HG02763 (cell line): ENCODE results near the gene MAPK10.
"Not testable (repeated sequence)": the region's sequence is repeated elsewhere in the genome, so short reads cannot be mapped to it uniquely, and the experiment has no call there.

ENCODE experiments used
- ATAC-seq: cut with Tn5 transposase; IDR thresholded peaks from one replicate; pipeline ENCODE4 v1.9.1; 2021; ENCODE audit warnings: mild to moderate bottlenecking, moderate library complexity; ENCODE audit not compliant: unreplicated experiment

The MAPK10 gene

GRCh38 chr4:86203176-86203575 lies 156.7 kb downstream of the MAPK10 start:
- ATAC-seq = no peak

- ATAC-seq = no peak
Measured at GRCh38 chr4:86185659-86186058, 174.2 kb downstream of the MAPK10 start.

GRCh38 chr4:86184901-86185285 lies 175.0 kb downstream of the MAPK10 start:
- ATAC-seq = no peak

GRCh38 chr4:86184216-86184900 lies 175.5 kb downstream of the MAPK10 start:
- no peak for ATAC-seq

- no peak for ATAC-seq
Measured at GRCh38 chr4:86181585-86181984, 178.3 kb downstream of the MAPK10 start.

- no peak for ATAC-seq
Measured at GRCh38 chr4:86178211-86178610, 181.6 kb downstream of the MAPK10 start.

- no peak for ATAC-seq
Measured at GRCh38 chr4:86174506-86174905, 185.3 kb downstream of the MAPK10 start.

- not testable (repeated sequence) for ATAC-seq
Measured at GRCh38 chr4:86168335-86168734, 191.5 kb downstream of the MAPK10 start.

- ATAC-seq = no peak
Measured at GRCh38 chr4:86160426-86160825, 199.4 kb downstream of the MAPK10 start.

- ATAC-seq = no peak
Measured at GRCh38 chr4:86159216-86159615, 200.6 kb downstream of the MAPK10 start.

GRCh38 chr4:86156531-86156930 lies 203.3 kb downstream of the MAPK10 start:
- no peak for ATAC-seq

- no peak for ATAC-seq
Measured at GRCh38 chr4:86155766-86156165, 204.1 kb downstream of the MAPK10 start.

GRCh38 chr4:86152454-86152853 lies 207.4 kb downstream of the MAPK10 start:
- ATAC-seq = no peak

GRCh38 chr4:86151196-86151595 lies 208.7 kb downstream of the MAPK10 start:
- no peak for ATAC-seq

GRCh38 chr4:86141161-86141560 lies 218.7 kb downstream of the MAPK10 start:
- no peak for ATAC-seq

GRCh38 chr4:86132468-86132867 lies 227.4 kb downstream of the MAPK10 start:
- ATAC-seq = no peak

GRCh38 chr4:86131456-86131855 lies 228.4 kb downstream of the MAPK10 start:
- no peak for ATAC-seq

- ATAC-seq = no peak
Measured at GRCh38 chr4:86130160-86130933, 229.5 kb downstream of the MAPK10 start.

GRCh38 chr4:86129546-86129945 lies 230.3 kb downstream of the MAPK10 start:
- ATAC-seq = no peak

GRCh38 chr4:86122404-86122803 lies 237.4 kb downstream of the MAPK10 start:
- ATAC-seq = no peak

GRCh38 chr4:86118711-86119110 lies 241.1 kb downstream of the MAPK10 start:
- ATAC-seq = no peak

GRCh38 chr4:86117705-86118302 lies 242.0 kb downstream of the MAPK10 start:
- no peak for ATAC-seq
